ENCODE measurements around the gene LONRF2.

GRCh38 chr2:100297511-100297910 lies 24.8 kb downstream of the LONRF2 start:
- TF ChIP-seq CTCF (IDR thresholded peaks at IDR 0.05; ENCODE audit: insufficient read depth, low read depth, low read length) (no peak), EZH2 (IDR thresholded peaks at IDR 0.05; ENCODE audit: insufficient read depth, low read length) (no peak)

Measured in astrocyte (in vitro differentiated cells and primary cell).